RCC 7860 (cell line): Measurements from ENCODE around the gene RAB9B.
"Not testable (repeated sequence)": the region's sequence is repeated elsewhere in the genome, so short reads cannot be mapped to it uniquely, and the experiment has no call there.

ENCODE experiments used
- DNase-seq: peaks from one replicate; pipeline ENCODE4 v3.0.0-alpha.2; 2015; ENCODE audit warnings: low spot score
- FAIRE-seq: peaks from 2 replicates; lab custom pipeline; 2012; peaks lifted over from hg19 to GRCh38; lab: Jason Lieb, UNC

Gene RAB9B

GRCh38 chrX:103831803-103832544 lies at the start of gene RAB9B:
RAB9B (minus strand) TSS chrX:103832257; CDS start chrX:103825784, 6,473 bp downstream.
- DNase-seq (no peak), FAIRE-seq (no peak)

DNA sequence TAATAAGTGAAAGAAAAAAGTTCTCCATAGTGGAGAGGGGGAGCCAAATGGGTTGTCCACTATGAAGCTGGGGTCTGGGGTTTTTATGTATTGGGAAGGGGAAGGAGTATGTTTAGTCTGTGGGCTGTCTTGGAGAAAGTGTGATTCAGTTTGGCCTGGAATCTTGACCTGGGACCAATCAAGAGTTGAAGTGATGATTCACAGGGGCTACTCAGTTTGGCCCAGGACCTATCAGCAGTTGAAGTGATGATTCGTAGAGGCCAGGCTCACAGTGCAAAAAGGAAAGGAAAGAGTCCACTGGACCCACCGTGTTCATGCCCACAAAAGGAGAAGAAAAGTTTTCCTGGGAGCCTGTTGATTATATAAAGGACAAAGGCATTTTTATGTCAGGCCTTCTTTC lies 47.3 kb upstream of the RAB9B start:
- peak; percentile 75 for DNase-seq
- FAIRE-seq = no peak

DNA sequence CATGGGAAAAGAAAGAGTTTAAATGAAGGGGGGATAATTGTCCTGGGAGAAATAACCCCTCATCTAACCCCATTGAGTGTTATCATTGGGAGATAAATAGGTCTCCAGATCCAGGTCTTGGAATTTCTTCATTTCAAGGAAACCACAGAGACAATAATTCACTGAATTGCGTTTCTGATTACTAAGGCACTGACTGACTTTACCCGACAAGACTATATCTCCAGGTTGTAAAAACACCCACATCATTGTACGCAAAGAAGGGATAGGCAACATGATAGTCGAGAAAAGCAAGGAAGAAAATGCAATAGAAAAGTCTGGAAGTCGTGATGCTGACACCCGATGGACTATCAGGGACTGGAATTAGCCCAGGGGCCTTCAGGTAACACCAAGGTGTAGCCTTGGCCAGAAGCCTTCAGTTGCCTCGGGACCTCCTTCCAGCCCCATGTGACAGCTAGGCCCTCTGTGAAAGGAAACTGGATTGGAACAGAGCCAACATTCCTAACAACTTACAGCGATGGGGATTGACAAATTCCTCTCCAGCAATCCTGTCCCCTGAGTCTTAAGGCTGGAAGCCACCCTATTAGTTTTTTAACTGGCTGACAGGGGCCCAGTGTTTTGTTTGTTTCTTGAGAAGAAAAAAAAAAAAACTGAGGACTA lies 46.5 kb upstream of the RAB9B start:
- FAIRE-seq (peak; percentile 95), DNase-seq (peak; percentile 89)

DNA sequence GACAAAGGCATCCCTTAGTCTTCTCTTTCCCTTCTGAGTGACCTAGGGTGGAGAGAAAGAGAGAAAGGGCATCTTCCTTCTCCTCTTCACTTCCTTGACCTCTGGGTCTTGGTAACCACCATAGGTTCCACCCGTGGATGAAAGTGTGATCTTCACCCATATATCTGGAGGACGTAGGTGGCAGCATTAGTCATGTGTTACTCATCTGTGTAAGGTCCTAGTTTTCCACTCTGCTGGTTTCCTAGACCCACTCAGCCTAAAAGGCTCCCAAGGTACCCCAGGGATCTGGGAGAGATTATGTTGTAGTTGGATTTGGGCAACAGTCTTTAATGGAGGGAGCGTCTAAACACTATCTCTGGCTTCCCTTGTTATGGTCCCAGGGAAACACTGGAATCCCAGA lies 45.5 kb upstream of the RAB9B start:
- FAIRE-seq (peak; percentile 97), DNase-seq (peak; percentile 77)

DNA sequence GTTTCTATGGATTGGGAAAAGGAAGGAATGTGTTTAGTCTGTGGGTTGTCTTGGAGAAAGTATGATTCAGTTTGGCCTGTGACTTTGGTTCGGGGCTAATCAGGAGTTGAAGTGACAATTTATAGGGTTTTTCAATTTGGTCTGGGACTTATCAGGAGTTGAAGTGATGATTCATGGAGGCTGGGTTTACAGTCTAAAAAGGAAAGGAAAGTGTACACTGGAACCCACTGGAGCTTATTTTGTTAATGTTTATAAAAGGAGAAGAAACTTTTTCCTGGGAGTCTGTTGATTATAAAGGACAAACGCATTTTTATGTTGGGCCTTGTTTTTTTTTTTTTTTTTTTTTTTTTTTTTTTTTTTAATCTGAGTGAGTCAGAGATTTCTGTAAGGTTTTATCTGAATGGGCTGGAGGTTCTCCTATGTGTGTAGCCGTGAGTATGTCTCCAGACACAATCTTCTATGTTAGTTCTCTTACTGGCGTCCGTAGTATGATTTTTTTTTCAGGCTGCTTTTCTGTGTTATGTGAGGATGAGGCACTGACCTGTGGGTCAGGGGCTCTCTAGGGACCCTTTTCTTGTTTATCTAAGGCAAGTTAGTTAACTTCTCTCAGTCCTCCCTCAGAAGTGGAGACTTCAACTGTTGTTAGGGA lies 33.0 kb upstream of the RAB9B start:
- FAIRE-seq (peak; percentile 98), DNase-seq (peak; percentile 73)

GRCh38 chrX:103864149-103864548 lies 32.1 kb upstream of the RAB9B start:
- FAIRE-seq = no peak

GRCh38 chrX:103861200-103861599 lies 29.1 kb upstream of the RAB9B start:
- peak; percentile 97 for FAIRE-seq
- DNase-seq = peak; percentile 67

More at GRCh38 chrX:103864149-103864548, 32.1 kb upstream of the RAB9B start:
- no peak for DNase-seq

DNA sequence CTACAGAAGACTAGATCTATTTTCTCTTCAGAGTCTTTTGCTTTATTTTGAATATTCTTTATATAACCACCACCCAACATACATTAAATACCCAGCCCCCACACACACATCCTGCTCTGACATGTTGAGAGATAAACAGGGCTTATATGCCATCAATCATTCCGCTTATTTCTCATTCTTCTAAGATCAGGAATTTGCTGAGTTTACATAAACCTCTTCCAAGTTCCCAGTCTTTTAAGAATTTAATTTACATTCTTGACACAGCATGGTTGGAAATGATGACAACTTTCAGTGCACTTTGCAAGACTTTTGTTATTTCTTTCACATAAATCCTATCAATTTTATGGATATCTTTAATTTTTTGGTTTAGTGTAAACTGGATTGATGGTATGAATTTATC lies 17.5 kb upstream of the RAB9B start:
- DNase-seq (no peak), FAIRE-seq (no peak)

GRCh38 chrX:103847174-103847870 lies 15.3 kb upstream of the RAB9B start:
- peak; percentile 78 for FAIRE-seq
- DNase-seq = peak; percentile 54

DNA sequence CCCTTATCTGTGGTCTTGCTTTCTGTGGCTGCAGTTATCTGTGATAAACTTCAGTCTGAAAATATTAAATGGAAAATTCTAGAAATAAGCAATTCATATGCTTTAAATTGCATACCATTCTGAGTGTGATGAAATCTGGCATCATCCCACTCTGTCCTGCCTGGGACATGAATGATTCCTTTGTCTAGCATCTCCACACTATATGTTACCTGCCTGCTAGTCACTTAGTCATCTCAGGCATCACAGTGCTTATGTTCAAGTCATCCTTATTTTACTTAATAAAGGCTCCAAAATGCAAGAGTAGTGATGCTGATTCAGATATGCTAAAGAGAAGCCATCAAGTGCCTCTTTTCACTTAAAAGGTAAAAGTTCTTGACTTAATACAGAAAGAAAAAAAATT lies 14.3 kb upstream of the RAB9B start:
- peak; percentile 79 for FAIRE-seq
- peak; percentile 44 for DNase-seq

- FAIRE-seq (peak; percentile 99), DNase-seq (peak; percentile 83)
Measured at GRCh38 chrX:103845165-103845653, 13.2 kb upstream of the RAB9B start.

GRCh38 chrX:103839404-103839803 lies 7.3 kb upstream of the RAB9B start:
- peak; percentile 79 for DNase-seq
- peak; percentile 95 for FAIRE-seq

DNA sequence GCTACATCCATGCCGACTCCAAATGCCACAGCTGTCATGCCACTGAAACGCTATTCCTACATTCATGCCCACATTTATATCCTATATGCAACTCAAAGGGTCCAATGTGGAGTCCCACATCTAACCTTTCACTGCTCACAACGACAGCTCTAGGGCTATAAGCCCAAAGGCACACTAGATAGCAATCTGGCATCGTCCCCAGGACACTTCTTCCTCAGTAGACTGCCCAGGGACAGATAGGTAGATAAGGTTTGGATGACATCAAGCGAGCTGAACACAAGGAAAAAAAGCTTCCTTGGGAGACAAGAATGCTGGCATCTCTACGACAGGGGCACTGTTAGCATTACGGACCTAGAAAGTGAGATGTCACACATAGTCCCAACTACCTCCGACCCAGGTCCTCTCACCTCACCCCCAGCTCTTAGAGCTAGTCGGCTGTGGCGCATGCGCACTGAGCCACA lies 685 bp downstream of the RAB9B start:
- FAIRE-seq (no peak), DNase-seq (no peak)

GRCh38 chrX:103830848-103831247 lies 1.2 kb downstream of the RAB9B start:
- DNase-seq (no peak), FAIRE-seq (no peak)

DNA sequence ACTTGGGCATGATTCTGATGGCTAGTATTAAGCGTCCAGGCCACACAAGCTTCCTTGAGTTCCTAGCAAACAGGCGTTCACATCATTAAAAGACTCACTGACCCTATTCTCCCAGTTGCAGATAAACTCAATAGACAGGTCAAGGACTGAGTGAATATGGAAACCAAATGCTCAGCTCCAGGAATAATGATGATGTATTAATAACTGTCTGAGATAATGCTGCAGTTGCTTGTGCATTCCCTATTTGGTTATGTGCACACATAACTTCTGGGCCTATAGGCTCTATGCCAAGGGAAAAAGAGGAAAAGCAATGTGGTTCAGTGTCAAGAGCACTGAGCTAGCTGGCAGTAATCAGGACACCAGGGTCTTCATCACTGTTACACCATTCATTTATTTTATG lies 3.5 kb downstream of the RAB9B start:
- DNase-seq (no peak), FAIRE-seq (no peak)

DNA sequence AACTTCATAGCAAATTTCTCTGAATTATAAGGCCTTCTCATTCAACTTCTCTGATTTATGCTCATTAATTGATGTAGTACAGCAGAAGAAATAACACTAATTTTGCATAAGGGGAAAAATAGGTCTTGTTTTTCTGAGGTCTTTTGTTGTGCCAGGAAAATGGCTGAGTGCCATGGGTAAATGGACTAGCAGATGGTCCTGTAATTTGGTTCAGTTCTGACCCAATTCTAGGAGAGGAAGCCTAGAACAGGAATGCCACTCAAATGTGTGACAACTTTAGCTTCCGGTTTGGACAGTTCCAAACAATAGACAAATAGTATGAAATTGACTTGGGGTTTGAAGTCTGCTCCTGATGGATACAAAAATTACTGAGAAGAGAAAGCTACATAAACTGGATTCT lies 6.2 kb downstream of the RAB9B start:
- no peak for DNase-seq
- FAIRE-seq = no peak

DNA sequence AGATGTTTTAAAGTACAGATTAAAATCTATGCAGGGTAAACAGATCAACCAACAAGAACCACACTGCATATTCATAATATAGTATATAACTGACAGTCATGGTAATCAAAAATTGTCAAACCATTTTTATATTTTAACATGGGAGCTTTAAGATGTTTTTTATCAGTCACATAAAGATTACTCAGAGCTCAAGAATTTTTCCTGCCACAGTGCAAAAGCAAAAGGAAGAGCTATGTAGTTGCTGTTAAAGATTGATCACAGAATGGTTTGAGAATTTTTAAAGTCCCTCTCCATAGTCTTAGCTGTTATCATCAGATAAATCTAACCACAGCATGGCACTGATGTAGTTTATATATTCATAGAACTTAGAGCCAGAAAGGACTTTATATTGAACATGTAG lies 8.5 kb downstream of the RAB9B start:
- FAIRE-seq = peak; percentile 95
- peak; percentile 50 for DNase-seq

GRCh38 chrX:103820802-103821201 lies 11.3 kb downstream of the RAB9B start:
- not testable (repeated sequence) for DNase-seq, FAIRE-seq

DNA sequence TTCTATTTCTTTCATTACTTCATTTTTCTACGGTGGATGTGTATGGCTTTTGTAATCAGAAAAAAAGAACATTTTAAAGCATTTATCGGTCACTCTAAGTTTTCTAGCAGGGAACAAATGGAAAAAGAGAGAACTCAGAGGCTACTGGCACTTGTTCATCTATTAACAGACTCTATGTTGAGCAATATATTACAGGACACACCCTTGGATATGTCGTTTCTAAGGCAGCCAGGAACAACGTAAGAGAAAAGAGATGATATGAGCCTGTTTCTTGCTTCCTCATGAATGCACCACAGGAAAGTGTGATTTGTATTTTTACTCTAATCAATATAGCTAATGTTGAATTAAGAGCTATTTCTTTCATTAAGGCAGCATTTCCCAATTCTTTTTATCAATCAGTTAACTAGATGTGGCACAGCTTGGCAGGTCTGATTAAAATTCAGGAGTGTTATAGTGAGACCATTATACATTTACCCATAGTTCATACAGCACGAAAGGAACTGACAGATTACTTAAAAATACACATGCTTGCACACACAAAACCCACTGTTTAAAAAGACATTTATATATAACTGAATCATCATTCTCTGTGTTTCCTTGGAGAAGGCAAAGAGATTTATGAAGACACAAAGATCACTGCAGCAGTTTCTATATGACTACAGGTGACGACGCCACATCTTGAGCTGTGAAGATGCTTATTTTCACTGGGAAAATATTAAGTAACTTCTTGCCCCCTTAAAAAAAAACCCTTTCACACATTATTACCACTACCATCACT lies 13.0 kb downstream of the RAB9B start:
- no peak for DNase-seq
- no peak for FAIRE-seq

DNA sequence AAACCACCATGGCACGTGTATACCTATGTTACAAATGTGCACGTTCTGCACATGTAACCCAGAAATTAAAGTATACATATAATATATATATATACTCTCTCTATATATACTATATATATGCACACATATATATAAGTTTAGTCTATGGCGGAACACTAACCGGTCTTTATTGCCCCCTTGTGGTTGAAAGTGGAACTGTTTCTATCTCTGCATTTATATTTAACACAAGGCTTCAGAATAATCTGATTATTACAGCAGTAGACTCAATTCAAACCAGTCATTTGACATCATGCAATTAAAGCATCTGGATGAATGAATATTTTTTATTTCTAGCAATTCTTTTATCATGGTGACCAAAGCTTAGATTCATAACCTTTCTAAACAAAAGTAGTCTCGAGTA lies 14.6 kb downstream of the RAB9B start:
- DNase-seq (peak; percentile 27), FAIRE-seq (peak; percentile 64)
